Keratinocyte (primary cell): Measurements from ENCODE around the gene ZNF12. TPM values are rescaled to one million over a fixed set of nuclear protein-coding genes. Genes with fewer than 3 reads are reported as not detected.

Experiments used
- DNase-seq: peaks from one replicate; pipeline ENCODE4 v3.0.0-alpha.2; 2011; ENCODE audit warnings: low read depth, missing footprints, low spot score
- FAIRE-seq: peaks from 2 replicates; lab custom pipeline; 2011; peaks lifted over from hg19 to GRCh38; lab: Jason Lieb, UNC
- H2AFZ ChIP-seq: 2 replicates; pipeline ENCODE4 v1.6.0; 2012; ENCODE audit warnings: low read length, control low read depth, inconsistent platforms; ENCODE audit not compliant: control insufficient read depth
- H3K27ac ChIP-seq: 2 replicates; pipeline ENCODE4 v1.5.1; 2011; ENCODE audit warnings: low read length; ENCODE audit not compliant: control insufficient read depth, insufficient read depth
- H3K27me3 ChIP-seq: 3 replicates; pipeline ENCODE4 v1.6.0; 2011; ENCODE audit warnings: low read length; ENCODE audit not compliant: control insufficient read depth, insufficient read depth; ENCODE audit errors: extremely low read depth
- H3K36me3 ChIP-seq, 2 experiments: 2 replicates in 1 of 2; 3 replicates in 1 of 2; pipeline ENCODE4 v1.5.1; 2011; ENCODE audit warnings: low read length in 2 of 2, mild to moderate bottlenecking in 1 of 2; ENCODE audit not compliant: control insufficient read depth in 2 of 2, insufficient read depth in 2 of 2; ENCODE audit errors: extremely low read depth in 1 of 2
- H3K4me1 ChIP-seq: 3 replicates; pipeline ENCODE4 v1.5.1; 2011; ENCODE audit warnings: low read length; ENCODE audit not compliant: control insufficient read depth, insufficient read depth; ENCODE audit errors: extremely low read depth
- H3K4me2 ChIP-seq: 3 replicates; pipeline ENCODE4 v1.6.0; 2011; ENCODE audit warnings: low read depth, low read length; ENCODE audit not compliant: control insufficient read depth, insufficient read depth; ENCODE audit errors: extremely low read depth
- H3K4me3 ChIP-seq, 3 experiments: fragments of 200-600 bp in 1 of 3; sonication (generic) in 1 of 3; 2 replicates in 2 of 3; 3 replicates in 1 of 3; pipeline ENCODE4 v1.5.1; 2011 to 2016; ENCODE audit warnings: low read length in 3 of 3, mild to moderate bottlenecking in 3 of 3, control low read depth in 2 of 3, inconsistent platforms in 1 of 3, low read depth in 1 of 3, mixed read lengths in 1 of 3, mixed run types in 1 of 3, moderate library complexity in 1 of 3; ENCODE audit not compliant: control insufficient read depth in 2 of 3, insufficient read depth in 2 of 3; ENCODE audit errors: extremely low read depth in 1 of 3
- H3K79me2 ChIP-seq: 2 replicates; pipeline ENCODE4 v1.6.0; 2012; ENCODE audit warnings: low read length; ENCODE audit not compliant: control insufficient read depth, insufficient read depth
- H3K9ac ChIP-seq: 3 replicates; pipeline ENCODE4 v1.6.0; 2011; ENCODE audit warnings: low read length; ENCODE audit not compliant: control insufficient read depth, insufficient read depth; ENCODE audit errors: extremely low read depth
- H3K9me1 ChIP-seq: 3 replicates; pipeline ENCODE4 v1.6.0; 2011; ENCODE audit warnings: low read length; ENCODE audit not compliant: control insufficient read depth, insufficient read depth; ENCODE audit errors: extremely low read depth
- H3K9me3 ChIP-seq: 2 replicates; pipeline ENCODE4 v1.5.1; 2012; ENCODE audit warnings: low read depth, low read length; ENCODE audit not compliant: control insufficient read depth
- H4K20me1 ChIP-seq: 3 replicates; pipeline ENCODE4 v1.6.0; 2011; ENCODE audit warnings: low read length; ENCODE audit not compliant: control insufficient read depth, insufficient read depth; ENCODE audit errors: extremely low read depth
- EZH2 ChIP-seq: IDR thresholded peaks from one replicate; pipeline ENCODE4 v1.6.1; 2012; ENCODE audit warnings: inconsistent platforms, mild to moderate bottlenecking, low read length, moderate library complexity
- dilution Hi-C: fragments of 300-500 bp; cut with MboI; formaldehyde crosslinking; loops from one replicate; pipeline ENCODE4 v1.7.0; 2020; ENCODE audit warnings: low sequenced_read_pairs; ENCODE audit not compliant: extremely low pct_ligation_motif_present
- polyA plus RNA-seq, 5 experiments: library from polyadenylated mRNA; depleted of rRNA in 3 of 5; stranded (reverse) in 3 of 5; stranded (forward) in 1 of 5; unstranded in 1 of 5; fragments of >200 nt; gene quantifications; 1 replicate in 1 of 5; 2 replicates in 3 of 5; 3 replicates in 1 of 5; pipeline versions ENCODE4 v1.2.1 to v1.2.3, GENCODE V29; 2011 to 2012; ENCODE audit warnings: missing spikeins in 2 of 5, low read depth in 1 of 5, low replicate concordance in 1 of 5
- TF ChIP-seq, protein P1 (sequence below), 3 experiments: IDR thresholded peaks in 1 of 3; conservative IDR thresholded peaks in 1 of 3; optimal IDR thresholded peaks in 1 of 3; 2 replicates in 2 of 3; 3 replicates in 1 of 3; pipeline versions ENCODE3 to v1.5.1; 2011; ENCODE audit warnings: low read length in 3 of 3, mild to moderate bottlenecking in 3 of 3, moderate library complexity in 2 of 3, control low read depth in 1 of 3, inconsistent platforms in 1 of 3; ENCODE audit not compliant: insufficient read depth in 2 of 3; ENCODE audit errors: extremely low read depth in 1 of 3

ZNF12 gene
- polyA plus RNA-seq, 1 donor (not counting 4 experiments of a cell fraction or from before 2014, with no cell fraction given): 12.5 TPM

DNA sequence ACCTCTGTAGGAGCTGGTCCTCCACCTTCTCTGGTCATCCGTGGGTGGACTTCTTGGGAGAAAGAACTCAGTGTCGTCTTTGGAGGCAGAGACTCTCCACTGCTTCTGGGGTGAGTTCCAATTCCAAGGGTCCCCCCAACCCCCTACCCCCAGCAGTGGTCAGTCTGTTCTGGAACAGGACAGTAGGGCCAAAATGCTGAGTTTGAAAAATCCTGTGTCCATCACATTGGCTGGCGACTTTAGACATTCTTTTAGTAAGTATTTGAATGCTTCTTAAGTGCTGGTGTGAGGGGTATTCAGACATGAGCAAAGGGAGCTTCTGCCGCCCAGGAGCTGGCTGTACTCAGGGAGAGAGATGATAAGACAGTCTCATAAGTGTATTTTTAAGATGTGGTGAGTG lies 67.7 kb downstream of the ZNF12 start:
- FAIRE-seq (no peak), DNase-seq (no peak)
- no peak for TF ChIP-seq EZH2
- TF ChIP-seq, protein P1, sequence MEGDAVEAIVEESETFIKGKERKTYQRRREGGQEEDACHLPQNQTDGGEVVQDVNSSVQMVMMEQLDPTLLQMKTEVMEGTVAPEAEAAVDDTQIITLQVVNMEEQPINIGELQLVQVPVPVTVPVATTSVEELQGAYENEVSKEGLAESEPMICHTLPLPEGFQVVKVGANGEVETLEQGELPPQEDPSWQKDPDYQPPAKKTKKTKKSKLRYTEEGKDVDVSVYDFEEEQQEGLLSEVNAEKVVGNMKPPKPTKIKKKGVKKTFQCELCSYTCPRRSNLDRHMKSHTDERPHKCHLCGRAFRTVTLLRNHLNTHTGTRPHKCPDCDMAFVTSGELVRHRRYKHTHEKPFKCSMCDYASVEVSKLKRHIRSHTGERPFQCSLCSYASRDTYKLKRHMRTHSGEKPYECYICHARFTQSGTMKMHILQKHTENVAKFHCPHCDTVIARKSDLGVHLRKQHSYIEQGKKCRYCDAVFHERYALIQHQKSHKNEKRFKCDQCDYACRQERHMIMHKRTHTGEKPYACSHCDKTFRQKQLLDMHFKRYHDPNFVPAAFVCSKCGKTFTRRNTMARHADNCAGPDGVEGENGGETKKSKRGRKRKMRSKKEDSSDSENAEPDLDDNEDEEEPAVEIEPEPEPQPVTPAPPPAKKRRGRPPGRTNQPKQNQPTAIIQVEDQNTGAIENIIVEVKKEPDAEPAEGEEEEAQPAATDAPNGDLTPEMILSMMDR (optimal IDR thresholded peaks at IDR 0.05 in 1 of 3, IDR thresholded peaks at IDR 0.05 in 1 of 3, conservative IDR thresholded peaks at IDR 0.05 in 1 of 3; ENCODE audit: extremely low read depth in 1 of 3, insufficient read depth in 2 of 3, low read length in 3 of 3): no peak
- Histone ChIP-seq H3K4me3 (no peak overlapping the region), H3K27me3 (no peaks in the 10 kb centered on the region), H3K9ac (no peak overlapping the region), H3K9me1 (no peaks in the 10 kb centered on the region), H2AFZ (no peak overlapping the region), H3K4me2 (peak overlapping the region; percentile 76), H3K36me3 (peaks cover 13 to 22% of the 10 kb centered on the region in 2 experiments), H3K27ac (no peak overlapping the region), H3K9me3 (no peaks in the 10 kb centered on the region), H3K79me2 (peaks cover 27% of the 10 kb centered on the region), H4K20me1 (no peaks in the 10 kb centered on the region), H3K4me1 (peaks cover 6% of the 10 kb centered on the region)
- dilution Hi-C loops: no loop called here

Other genes with a start within 250 kb of the ZNF12 start
- gene KDELR2, start 222.8 kb downstream of the ZNF12 start, polyA plus RNA-seq: 89.2 to 154 TPM (median 145 TPM) in 3 replicates
- 0.01 to 0.04 TPM (median 0.03 TPM) in 3 replicates for gene GRID2IP, start 155.5 kb downstream of the ZNF12 start, polyA plus RNA-seq
- 50.7 to 66.1 TPM (median 60.6 TPM) in 3 replicates for gene ZDHHC4, start 129.5 kb downstream of the ZNF12 start, polyA plus RNA-seq
- gene INTS15, start 116.9 kb downstream of the ZNF12 start, polyA plus RNA-seq: 11.9 to 22.5 TPM (median 12.1 TPM) in 3 replicates
- 0.02 to 0.03 TPM (median 0.03 TPM) in 3 replicates for gene ZNF853, start 91.3 kb downstream of the ZNF12 start, polyA plus RNA-seq
- gene ZNF316, start 69.6 kb downstream of the ZNF12 start, polyA plus RNA-seq: 4.6 to 5.1 TPM (median 4.7 TPM) in 3 replicates
- 0.01 to 0.03 TPM in 2 of 3 replicates, not detected in the other for gene RSPH10B2, start 47.2 kb upstream of the ZNF12 start, polyA plus RNA-seq
- 24.3 to 42.7 TPM (median 27.8 TPM) in 3 replicates for gene CCZ1B, start 119.3 kb upstream of the ZNF12 start, polyA plus RNA-seq